Ramos (cell line): ENCODE results near the gene LCE1A.

ENCODE experiments used
- in situ Hi-C: fragments of 300-500 bp; cut with MboI; formaldehyde crosslinking; loops from one replicate; pipeline ENCODE4 v1.14.3; 2022; ENCODE audit warnings: low sequenced_read_pairs; ENCODE audit not compliant: unreplicated experiment

The LCE1A gene, protein sequence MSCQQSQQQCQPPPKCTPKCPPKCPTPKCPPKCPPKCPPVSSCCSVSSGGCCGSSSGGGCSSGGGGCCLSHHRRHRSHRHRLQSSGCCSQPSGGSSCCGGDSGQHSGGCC

DNA sequence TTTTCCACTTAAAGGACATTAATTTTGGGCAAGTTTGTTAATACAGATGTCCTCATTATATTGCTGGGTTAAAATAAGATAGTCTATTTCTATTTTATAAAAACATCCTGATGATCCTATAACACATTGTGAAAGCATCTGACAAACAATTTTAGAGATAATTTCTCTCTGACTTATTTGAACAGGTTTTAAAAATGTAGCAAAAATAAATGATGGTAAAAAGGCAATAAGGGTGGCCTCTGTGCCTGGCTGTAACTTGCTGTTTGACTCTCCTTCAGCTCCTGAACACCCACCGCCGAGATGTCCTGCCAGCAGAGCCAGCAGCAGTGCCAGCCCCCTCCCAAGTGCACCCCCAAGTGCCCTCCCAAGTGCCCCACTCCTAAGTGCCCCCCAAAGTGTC is at the start of gene LCE1A:
TSS of gene LCE1A (plus strand) at position 301 of the 400 bp plus-strand sequence. CDS start at position 301, 0 bp downstream.
- in situ Hi-C loops: no loop called here

DNA sequence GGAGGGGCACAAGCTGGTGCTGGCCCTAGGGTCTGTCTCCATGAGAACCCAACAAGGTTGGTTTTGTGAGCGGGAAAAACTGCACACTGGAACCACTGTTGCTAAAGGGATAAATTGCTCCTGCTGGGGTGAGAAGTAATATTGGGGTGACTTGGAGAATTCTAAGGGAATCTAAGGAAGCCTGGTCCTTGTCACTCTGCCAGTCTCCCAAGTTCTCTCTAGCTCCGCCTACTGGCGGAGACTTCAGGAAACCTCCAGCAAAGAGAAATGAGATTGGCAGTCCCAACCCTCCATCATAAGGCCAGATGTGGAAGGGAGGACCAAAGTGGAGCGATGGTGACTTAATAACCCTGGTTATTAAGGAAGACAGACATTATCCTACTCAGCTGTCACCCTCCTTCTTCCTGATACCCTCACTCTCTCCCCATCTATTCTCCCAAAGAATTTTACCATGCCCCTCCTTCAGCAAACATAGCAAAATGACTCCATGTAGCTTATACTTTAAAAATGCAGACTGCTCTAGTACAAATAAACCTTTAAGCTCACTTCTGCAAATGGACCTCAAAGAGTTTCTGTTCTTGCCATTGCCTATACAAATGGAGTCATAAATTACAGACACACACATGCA is 49.6 kb upstream of the LCE1A start:
- in situ Hi-C loops: no loop called here

DNA sequence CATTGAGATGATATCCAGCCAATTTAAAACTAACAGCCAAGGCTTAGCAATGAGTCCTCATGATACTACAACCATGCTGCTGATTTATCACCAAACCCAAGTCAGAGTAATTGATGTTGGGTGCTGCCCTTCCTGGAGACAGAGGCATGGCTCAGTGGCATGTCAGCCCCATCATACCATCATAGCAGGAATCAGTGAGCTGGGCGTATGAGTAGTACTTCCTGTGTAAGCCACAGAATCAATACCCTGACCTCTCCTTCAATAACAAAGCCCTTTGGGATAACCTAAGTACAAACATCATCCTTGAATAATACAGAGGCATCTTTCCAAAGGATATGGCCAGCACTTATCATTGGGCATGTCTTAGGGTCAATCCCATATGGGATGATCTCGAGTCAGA is 44.2 kb upstream of the LCE1A start:
- in situ Hi-C loops: no loop called here

DNA sequence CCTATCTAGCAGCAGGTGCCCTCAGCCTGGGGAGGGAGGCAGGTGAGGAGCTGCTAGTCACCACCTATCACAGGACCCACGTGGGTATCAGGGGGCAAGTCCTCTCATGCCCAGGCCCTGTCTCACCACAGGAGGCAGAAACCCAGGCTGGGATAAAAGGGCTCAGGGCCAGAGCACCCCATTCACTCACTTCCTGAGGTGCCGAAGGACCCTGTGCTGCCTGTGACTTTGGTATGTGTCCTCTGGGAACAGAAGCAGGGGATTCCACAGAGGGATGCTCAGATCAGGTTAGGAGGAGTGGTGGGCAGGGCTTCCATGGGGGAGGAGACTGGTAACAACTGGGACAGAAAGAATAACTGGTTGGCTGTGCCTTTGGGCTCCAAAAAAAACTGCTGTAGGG is 41.2 kb upstream of the LCE1A start, which contains the start of gene LCE1E:
TSS of gene LCE1E (plus strand) at position 181 of the 400 bp plus-strand sequence. CDS start 1,043 bp downstream, outside the sequence.
- in situ Hi-C loops: no loop called here

DNA sequence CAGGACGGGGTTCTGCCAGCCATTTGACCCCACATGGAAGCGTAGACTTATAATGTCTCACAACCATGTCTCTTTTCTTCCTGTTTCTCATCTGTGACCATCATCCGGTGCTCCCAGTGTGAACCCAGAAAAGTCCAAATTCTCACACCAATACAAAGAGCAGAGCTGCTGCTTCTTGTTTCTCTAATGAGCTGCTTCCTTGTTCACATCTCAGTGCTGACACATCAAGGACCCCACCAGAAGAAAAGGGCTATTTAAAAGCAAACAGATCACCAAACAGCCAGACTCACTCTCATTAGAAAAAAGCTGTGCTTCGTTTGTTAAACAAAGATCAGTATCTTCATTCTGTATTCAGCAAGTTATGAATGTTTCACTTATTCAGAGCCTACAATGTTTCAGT is 31.6 kb upstream of the LCE1A start:
- in situ Hi-C loops: no loop called here

DNA sequence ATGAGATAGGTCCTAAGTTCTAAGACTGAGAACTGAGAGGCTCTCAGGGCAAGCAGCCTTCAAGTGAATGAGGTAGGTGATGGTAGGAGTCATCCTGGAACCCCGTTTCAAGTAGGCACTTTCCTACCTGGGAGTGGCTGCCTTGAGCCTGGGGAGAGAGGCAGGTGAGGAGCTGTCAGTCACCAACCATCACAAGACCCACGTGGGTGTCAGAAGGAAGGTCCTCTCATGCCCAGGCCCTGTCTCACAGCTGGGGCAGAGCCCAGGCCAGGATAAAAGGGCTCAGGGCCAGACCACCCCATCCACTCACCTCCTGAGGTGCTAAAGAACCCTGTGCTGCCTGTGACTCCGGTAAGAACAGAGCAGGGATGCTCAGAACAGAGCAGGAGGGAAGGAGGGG is 30.9 kb upstream of the LCE1A start, which contains the start of gene LCE1D:
TSS of gene LCE1D (plus strand) at position 301 of the 400 bp plus-strand sequence. CDS start 1,074 bp downstream, outside the sequence.
- in situ Hi-C loops: no loop called here

DNA sequence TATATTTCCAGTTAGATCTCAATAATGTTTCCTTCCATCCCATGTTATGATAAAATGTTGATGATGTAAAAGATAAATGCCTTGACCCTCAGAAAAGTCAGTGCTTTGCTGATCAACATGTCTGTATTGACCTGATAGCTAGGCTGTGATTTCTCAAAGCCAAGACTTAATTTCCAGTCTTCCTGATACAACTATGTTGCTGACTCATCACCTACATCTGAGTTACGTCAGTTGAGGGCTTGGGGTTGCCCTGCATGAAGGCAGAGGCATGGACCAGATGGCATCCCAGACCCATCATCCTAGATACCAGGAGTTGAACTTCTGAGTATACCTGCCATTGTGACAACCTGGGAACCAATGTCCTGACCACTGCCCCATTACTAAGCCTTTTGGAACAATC is 25.9 kb upstream of the LCE1A start:
- in situ Hi-C loops: no loop called here

DNA sequence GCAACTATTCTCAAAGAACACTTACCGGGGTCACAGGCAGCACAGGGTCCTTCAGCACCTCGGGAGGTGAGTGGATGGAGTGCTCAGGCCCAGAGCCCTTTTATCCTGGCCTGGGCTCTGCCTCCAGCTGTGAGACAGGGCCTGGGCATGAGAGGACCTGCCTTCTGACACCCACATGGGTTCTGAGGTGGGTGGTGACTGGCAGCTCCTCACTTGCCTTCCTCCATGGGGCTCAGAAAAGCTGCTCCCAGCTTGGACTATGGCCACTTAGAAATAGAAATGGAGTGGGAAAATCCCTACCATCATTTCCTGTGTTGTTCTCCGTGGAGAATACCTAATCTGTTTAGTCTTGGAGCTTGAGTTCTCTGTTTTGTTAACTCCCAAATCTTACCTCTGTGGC is 20.7 kb upstream of the LCE1A start, which contains the start of gene LCE1C:
TSS of gene LCE1C (minus strand) at position 76 of the 400 bp plus-strand sequence. CDS start 1,173 bp downstream, outside the sequence.
- in situ Hi-C loops: no loop called here

DNA sequence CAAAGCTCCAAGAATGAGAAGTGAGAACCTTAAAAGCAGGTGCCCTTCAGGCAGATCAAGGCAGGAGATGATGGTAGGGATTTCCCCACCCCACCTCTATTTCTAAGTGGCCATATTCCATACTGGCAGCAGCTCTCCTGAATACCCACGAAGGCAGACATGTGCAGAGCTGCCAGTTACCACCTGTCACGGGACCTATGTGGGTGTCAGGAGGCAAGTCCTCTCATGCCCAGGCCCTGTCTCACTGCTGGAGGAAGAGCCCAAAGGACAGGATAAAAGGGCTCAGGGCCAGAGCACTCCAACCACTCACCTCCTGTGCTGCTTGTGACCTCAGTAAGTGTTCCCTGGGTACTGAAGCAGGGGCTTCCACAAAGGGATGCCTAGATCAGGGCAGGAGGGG is 16.2 kb upstream of the LCE1A start:
- in situ Hi-C loops: no loop called here

DNA sequence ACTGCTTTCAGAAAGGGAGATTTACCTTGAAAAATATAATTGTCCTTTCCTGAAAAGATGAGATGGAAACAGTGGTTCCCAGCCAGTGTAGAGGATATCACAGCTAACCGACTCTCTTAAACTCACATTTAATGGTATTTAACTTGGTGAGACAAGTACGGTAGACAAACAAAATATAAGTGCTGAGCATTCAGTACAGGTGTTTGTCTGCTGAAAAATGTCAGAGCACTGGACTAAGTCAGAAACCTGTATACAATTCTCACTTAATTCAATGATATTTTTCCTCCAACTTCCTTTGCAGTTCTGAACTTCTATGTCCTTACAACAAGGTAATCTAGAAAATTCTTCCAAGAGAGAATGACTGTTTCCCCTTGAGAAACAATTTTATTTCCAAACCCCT is 15.6 kb upstream of the LCE1A start, which contains the start of gene LCE1B:
TSS of gene LCE1B (plus strand) at position 301 of the 400 bp plus-strand sequence. CDS start 476 bp downstream, outside the sequence.
- in situ Hi-C loops: no loop called here

DNA sequence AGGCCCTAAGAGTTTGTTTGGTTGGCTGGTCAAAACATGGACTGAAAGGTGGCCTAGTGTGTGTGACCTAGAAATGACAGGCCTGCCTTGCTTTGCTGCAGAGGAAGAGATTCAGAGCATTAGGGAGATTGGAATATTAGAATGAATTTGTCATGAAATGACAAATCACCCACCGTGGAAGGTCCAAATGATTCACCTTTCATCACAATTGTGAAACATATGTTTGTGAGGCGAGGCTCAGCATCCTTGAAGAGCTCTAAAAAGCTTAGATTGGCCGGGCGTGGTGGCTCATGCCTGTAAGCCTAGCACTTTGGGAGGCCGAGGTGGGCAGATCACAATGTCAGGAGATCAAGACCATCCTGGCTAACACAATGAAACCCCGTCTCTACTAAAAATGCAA is 10.0 kb upstream of the LCE1A start:
- in situ Hi-C loops: no loop called here

DNA sequence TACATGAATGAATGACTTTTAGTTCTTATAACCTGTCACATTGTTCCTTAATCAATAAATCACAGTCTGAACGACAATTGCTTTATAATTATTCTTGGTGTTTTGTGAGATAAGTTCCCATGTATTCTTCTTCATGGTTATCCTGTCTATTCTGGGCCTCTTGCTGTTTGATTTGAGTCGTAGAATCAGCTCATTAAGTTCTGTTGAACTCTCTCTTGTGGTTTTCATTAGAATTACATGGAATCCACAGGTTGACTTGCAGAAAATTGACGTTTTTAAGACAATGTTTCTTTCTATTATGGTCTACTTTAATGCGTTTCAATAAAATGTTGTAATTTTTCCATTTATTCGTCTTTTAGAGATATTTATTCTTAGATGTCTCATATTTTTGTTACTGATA is 4.0 kb upstream of the LCE1A start:
- in situ Hi-C loops: no loop called here

DNA sequence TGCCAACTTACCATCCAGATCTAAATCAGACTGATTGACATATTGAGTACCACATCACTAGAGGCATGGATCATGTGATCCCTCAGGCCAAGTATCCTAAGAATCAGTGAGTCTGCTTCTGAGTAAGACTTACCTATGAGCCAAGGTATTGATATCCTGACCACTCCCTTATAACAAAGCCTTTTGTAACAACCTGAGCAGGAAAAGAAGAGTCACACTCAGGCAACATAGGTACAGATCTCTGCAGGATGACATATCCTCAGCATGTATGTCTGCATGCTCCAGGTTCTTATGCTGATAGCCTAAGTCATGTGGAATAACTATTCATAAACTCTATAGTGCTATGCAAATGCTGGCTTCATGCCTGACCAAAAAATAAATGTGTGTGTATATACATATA is 2.3 kb upstream of the LCE1A start:
- in situ Hi-C loops: no loop called here

DNA sequence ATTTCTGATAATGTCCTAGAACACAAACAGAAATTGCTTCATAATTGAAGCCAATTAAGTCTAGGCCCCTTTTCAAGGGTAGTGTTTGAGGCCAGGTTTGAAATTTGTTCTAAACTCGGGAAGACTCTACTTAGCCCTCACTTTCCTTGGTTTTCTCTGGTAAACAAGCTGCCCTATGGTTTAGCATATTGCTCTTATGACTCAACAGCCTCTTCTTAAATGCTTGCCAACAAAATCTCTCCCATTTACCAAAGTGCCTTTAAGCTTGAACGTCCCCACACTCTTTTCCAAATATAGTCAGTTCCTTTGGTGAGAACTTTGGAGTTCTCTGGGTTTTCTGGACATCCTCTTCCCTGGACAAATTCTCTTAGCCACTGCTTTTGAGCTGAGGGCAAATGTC is 9.6 kb downstream of the LCE1A start:
- in situ Hi-C loops: no loop called here

DNA sequence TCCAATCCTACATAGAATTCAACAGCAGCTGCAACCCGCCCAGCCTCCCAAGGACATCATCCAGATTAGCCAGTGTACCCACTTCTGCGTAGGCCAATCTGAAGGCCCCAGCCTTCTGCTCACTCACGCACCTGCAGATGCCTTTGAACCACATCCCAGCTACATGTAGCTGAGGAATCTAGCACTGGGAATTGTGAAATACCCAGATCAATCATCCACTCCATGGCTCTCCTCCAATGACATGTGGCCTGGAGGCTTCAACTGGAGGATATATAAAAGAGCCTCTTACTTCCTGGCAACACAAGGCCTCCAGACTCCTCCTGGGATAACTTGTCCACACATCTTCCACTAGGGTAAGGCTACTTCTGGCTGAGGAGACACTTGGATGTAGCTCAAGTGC is 15.3 kb downstream of the LCE1A start, which contains the start of gene LCE6A:
TSS of gene LCE6A (plus strand) at position 301 of the 400 bp plus-strand sequence. CDS start 665 bp downstream, outside the sequence.
- in situ Hi-C loops: no loop called here

DNA sequence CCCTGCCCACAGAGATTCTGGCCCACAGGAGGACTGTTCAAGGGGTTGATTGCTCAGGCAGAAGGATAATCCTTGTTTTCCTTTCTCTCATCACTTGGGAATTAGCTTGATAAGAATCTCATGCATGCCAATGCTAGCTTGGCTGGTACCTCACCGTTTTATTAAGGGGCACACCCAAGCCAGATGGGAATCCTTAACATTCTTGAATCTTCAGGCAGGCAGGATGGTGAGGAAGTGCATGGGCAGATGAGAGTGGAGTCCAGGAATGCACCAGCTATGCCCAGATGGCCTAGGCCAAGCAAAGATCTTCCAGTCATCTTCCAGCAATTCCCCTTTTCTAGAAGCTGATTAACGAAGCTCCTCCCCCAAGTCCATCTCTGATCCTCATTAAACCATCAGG is 28.4 kb downstream of the LCE1A start:
- in situ Hi-C loops: no loop called here

DNA sequence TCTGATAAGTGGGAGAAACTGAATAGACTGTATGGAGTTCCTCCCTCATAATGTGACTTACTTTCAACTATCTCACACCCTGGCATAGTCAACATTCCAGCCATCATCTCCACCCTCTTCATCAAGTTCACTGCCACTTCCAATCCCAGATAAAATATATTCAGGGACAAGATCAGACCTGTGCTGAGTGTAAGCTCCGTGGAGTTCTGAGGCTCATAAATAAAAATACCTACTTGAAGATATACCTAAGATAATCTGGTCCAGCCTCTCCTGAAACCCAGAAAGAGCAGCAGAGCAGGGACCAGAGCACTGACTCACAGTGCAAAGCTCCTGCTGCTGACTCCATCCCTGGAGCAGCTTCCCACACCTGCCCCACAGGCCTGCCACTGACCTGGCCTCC is 30.8 kb downstream of the LCE1A start:
- in situ Hi-C loops: no loop called here

DNA sequence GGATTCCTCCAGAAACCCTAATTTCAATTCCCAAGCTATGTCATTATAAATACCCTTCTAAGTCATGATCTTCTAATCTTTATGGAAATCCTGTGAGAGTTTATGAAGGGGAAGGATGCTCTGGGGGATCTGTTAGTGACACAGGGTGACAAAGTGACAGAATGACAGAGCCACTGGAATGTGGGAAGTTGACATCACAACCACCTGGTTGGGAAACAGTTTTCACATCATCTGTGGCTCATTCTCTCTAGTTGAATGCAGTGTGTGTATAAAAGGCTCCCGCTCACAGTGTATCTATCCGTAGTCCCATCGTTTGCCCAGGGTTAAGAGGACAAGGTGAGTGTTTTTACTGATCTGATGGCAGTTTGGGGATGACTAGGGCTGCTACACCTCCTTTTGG is 32.4 kb downstream of the LCE1A start, which contains the start of gene LCE7A:
TSS of gene LCE7A (plus strand) at position 301 of the 400 bp plus-strand sequence. CDS start 702 bp downstream, outside the sequence.
- in situ Hi-C loops: no loop called here

DNA sequence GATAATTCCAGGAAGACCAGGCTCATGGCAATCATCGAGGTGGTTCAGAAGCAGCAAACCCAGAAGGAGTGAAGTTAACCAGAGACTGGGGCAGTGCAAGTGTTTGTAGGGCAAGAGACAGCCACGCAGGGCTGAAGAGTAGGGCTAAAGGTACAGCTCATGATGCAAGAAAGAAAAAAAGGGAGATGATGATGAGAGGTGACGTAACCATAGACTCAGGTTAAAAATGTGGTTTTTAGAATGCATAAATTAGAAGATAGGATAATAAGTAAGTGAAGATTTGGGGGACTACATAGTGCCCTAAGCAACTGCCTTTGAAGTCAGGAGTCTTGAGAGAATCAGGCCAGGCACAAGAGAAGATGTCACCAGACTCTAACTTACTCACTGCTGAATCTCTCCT is 32.9 kb downstream of the LCE1A start:
- in situ Hi-C loops: no loop called here

DNA sequence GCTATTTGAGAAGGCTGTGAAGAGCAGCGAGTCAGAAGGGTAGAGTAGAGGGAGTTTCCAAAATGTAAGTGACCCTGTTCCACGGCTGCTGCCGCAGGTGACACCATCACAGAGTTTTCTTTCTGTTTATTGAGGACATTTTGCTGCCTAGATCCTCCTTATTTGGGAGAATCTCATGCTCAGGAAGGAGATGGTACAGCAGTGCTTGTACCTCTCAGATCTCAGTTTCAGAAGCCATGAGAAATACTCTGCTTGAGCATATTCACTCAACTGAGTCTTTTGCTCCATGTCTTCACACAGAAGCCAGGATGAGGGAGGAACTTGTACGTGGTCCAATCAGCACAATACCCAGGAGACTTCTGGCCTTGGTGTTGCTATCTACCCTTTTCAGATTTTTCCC is 34.1 kb downstream of the LCE1A start:
- in situ Hi-C loops: no loop called here

DNA sequence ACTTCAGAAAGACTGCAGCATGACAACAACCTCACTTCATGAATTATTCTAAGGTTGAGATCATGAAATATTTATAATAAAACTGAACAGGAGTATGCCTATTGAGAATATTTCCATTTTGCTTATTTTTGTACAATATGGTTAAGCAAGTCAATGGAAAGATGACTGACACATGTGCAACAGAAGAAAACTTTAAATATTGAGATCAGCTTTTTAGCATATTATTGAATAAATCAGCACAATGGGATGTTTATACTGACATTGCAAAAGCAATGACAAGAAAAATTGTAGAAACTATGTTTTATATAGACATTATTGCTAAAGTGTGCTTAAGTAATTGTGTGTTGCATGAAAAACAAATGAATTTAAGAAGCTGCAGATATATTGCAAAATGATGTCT is 37.2 kb downstream of the LCE1A start:
- in situ Hi-C loops: no loop called here

DNA sequence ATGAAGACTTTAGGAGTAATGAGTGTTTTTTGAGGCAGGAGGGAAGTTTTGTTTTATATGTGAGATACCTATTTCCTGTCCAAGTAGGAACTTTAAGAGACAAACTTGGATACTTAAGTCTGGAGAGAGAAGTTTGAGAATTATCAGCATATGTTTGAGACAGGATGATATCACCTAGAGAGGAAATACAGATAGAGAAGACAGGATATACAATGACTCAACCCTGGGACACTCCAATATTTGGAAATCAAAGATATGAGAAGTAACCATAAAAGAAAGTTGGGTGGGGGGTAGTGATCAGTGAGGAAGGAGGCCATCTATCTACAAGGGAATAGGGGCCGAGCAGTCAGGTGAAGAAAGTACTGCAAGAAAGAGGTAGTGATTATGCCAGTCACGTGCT is 39.0 kb downstream of the LCE1A start:
- in situ Hi-C loops: no loop called here
